IMR-90 (cell line): Measurements from ENCODE around the gene MMP8.

Source experiments
- CEBPB ChIP-seq: IDR thresholded peaks from 2 replicates; pipeline ENCODE4 v1.6.1; 2012; ENCODE audit warnings: low read depth, low read length, improper control_type of control experiment
- FOS ChIP-seq: fragments of 150-350 bp; IDR thresholded peaks from 2 replicates; pipeline ENCODE4 v1.6.1; 2016; ENCODE audit warnings: low read depth, low read length
- POLR2A ChIP-seq: IDR thresholded peaks from 2 replicates; pipeline ENCODE4 v1.6.1; 2012; ENCODE audit warnings: mild to moderate bottlenecking, low read depth, low read length
- RAD21 ChIP-seq: IDR thresholded peaks from 2 replicates; pipeline ENCODE4 v1.6.1; 2012; ENCODE audit warnings: low read length, improper control_type of control experiment
- SMC3 ChIP-seq: fragments of 150-350 bp; IDR thresholded peaks from 2 replicates; pipeline ENCODE4 v1.6.1; 2016; ENCODE audit warnings: low read depth, mild to moderate bottlenecking, antibody characterized with exemption, low read length, moderate library complexity
- TF ChIP-seq, protein P1 (sequence below): conservative IDR thresholded peaks from 2 replicates; pipeline ENCODE4 v1.5.1; 2012; ENCODE audit warnings: mild to moderate bottlenecking, low read depth, low read length, improper control_type of control experiment

DNA sequence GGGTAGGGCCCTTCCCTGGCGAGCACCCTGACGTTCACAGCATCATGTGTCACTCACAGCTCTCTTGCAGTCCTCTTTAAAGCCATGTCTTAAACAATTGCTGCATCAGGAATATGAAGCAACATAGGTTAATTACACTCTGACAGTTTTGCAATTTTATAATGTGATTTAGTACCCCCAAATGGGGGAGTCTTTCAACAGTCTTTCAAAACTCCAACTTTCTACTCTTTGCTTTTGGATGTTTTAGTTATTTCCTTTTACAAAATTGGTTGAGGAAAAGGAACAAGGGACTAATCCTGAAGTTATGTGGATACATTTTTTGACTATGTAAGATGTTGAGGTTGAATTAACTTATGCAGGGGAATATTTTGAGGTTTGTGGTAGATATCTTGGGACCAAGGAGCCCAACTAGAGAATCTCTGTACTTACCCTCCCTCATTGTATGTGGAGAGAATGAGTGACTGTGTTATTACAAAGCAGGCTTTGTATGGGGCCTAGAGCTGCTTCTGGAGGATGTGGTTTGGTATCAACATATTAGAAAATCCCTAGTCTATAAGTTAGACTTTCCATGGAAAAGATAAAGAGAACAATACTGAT lies at the start of gene MMP8:
- no peak for TF ChIP-seq CEBPB
- TF ChIP-seq, protein P1, sequence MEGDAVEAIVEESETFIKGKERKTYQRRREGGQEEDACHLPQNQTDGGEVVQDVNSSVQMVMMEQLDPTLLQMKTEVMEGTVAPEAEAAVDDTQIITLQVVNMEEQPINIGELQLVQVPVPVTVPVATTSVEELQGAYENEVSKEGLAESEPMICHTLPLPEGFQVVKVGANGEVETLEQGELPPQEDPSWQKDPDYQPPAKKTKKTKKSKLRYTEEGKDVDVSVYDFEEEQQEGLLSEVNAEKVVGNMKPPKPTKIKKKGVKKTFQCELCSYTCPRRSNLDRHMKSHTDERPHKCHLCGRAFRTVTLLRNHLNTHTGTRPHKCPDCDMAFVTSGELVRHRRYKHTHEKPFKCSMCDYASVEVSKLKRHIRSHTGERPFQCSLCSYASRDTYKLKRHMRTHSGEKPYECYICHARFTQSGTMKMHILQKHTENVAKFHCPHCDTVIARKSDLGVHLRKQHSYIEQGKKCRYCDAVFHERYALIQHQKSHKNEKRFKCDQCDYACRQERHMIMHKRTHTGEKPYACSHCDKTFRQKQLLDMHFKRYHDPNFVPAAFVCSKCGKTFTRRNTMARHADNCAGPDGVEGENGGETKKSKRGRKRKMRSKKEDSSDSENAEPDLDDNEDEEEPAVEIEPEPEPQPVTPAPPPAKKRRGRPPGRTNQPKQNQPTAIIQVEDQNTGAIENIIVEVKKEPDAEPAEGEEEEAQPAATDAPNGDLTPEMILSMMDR, result no peak
- TF ChIP-seq POLR2A, result no peak
- TF ChIP-seq RAD21, result no peak
- TF ChIP-seq FOS, result no peak
- no peak for TF ChIP-seq SMC3
